ENCODE results near the gene GPR152. TPM values are rescaled to one million over a fixed set of nuclear protein-coding genes. Genes with fewer than 3 reads are reported as not detected.

GPR152 gene
- total RNA-seq, 1 experiment from 2014 or later = not detected

DNA sequence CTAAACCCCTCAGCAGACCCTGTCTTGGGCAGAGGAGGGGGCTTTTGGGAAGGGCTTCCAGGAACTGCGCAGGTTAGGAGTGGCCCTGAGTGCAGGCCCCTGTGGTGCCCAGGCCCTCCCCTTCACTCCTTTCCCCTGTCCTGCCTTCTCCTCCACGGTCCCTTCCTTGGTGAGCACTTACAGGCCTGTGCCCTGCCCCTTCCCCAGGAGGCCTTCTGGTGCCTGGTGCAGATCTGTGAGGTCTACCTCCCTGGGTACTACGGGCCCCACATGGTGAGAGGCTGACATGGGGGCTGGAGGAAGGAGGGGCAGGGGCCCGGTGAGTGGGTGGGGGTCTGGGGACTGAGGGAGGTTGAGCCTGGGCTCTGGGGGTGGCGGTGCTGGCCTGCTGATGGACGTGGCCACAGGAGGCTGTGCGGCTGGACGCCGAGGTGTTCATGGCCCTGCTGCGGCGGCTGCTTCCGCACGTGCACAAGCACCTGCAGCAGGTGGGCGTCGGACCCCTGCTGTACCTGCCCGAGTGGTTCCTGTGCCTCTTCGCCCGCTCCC is 46.0 kb downstream of the GPR152 start:
- no peaks in the 10 kb centered on the region for H3K79me1 ChIP-seq (ENCODE audit: insufficient read depth, low read depth, low read length, poor library complexity, severe bottlenecking)
- no peak overlapping the region for H3K56ac ChIP-seq (ENCODE audit: insufficient read length, low read depth, low read length)
- H3K27me3 Mint-ChIP-seq (ENCODE audit: low read depth) = peaks cover 24% of the 10 kb centered on the region
- H2BK15ac ChIP-seq (ENCODE audit: low read depth, low read length) = no peak overlapping the region
- H3K4me1 ChIP-seq (ENCODE audit: insufficient read depth, low read length) = no peaks in the 10 kb centered on the region
- H3T11ph ChIP-seq (ENCODE audit: low read length) = no peak overlapping the region
- H3K4ac ChIP-seq (ENCODE audit: low read depth, low read length) = no peak overlapping the region
- H3K27ac Mint-ChIP-seq = no peak overlapping the region
- no peak overlapping the region for H2BK20ac ChIP-seq (ENCODE audit: low read depth, low read length, poor library complexity, severe bottlenecking)
- no CpG with 5 or more reads among the region's 18 CpGs for WGBS (ENCODE audit: extremely low coverage, insufficient read length, low lambda C conversion rate)
- H3K23me2 ChIP-seq (ENCODE audit: insufficient read length, low read depth, low read length, poor library complexity, severe bottlenecking) = no peaks in the 10 kb centered on the region
- H3K9ac ChIP-seq (ENCODE audit: extremely low read depth, insufficient read length, low read length) = no peak overlapping the region
- no peak overlapping the region for H3K4me3 Mint-ChIP-seq
- TF ChIP-seq, protein P1, sequence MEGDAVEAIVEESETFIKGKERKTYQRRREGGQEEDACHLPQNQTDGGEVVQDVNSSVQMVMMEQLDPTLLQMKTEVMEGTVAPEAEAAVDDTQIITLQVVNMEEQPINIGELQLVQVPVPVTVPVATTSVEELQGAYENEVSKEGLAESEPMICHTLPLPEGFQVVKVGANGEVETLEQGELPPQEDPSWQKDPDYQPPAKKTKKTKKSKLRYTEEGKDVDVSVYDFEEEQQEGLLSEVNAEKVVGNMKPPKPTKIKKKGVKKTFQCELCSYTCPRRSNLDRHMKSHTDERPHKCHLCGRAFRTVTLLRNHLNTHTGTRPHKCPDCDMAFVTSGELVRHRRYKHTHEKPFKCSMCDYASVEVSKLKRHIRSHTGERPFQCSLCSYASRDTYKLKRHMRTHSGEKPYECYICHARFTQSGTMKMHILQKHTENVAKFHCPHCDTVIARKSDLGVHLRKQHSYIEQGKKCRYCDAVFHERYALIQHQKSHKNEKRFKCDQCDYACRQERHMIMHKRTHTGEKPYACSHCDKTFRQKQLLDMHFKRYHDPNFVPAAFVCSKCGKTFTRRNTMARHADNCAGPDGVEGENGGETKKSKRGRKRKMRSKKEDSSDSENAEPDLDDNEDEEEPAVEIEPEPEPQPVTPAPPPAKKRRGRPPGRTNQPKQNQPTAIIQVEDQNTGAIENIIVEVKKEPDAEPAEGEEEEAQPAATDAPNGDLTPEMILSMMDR (conservative IDR thresholded peaks at IDR 0.05) = no peak
- no peak overlapping the region for H3K4me2 ChIP-seq (ENCODE audit: insufficient read depth, insufficient read length, low read length)
- no peak for DNase-seq
- H4K5ac ChIP-seq (ENCODE audit: insufficient read length, low read depth, low read length) = no peak overlapping the region
- no peak overlapping the region for H3K18ac ChIP-seq (ENCODE audit: insufficient read length, low read depth, low read length)
- no peaks in the 10 kb centered on the region for H3K9me3 Mint-ChIP-seq
- H3K14ac ChIP-seq (ENCODE audit: insufficient read depth, low read length) = no peak overlapping the region
- no peak overlapping the region for H3K27ac ChIP-seq (ENCODE audit: insufficient read length, low read depth, low read length)
- no peak overlapping the region for H2AK5ac ChIP-seq (ENCODE audit: insufficient read length, low read length)
- no peaks in the 10 kb centered on the region for H3K36me3 Mint-ChIP-seq (ENCODE audit: insufficient read depth in 1 of 3, low read depth in 3 of 3)
- H4K20me1 ChIP-seq (ENCODE audit: control insufficient read depth, insufficient read depth, insufficient read length) = no peaks in the 10 kb centered on the region
- no peaks in the 10 kb centered on the region for H3K79me2 ChIP-seq (ENCODE audit: insufficient read depth, low read length)
- no peaks in the 10 kb centered on the region for H3K27me3 ChIP-seq (ENCODE audit: insufficient read depth, low read length)
- H2BK120ac ChIP-seq (ENCODE audit: low read depth, low read length, poor library complexity, severe bottlenecking) = no peak overlapping the region
- no peak overlapping the region for H2AFZ ChIP-seq (ENCODE audit: low read length)
- H4K91ac ChIP-seq (ENCODE audit: insufficient read length, low read depth, low read length) = no peak overlapping the region
- H4K8ac ChIP-seq (replicated peaks; ENCODE audit: insufficient read length, low read depth, low read length) = no peak overlapping the region
- H2BK5ac ChIP-seq (ENCODE audit: insufficient read length, low read length) = no peak overlapping the region
- H2BK12ac ChIP-seq (ENCODE audit: insufficient read length, low read depth, low read length) = no peak overlapping the region
- no peaks in the 10 kb centered on the region for H3K9me3 ChIP-seq (ENCODE audit: control insufficient read depth, low read depth, low read length)
- no peak overlapping the region for H3K23ac ChIP-seq (ENCODE audit: insufficient read length, low read depth, low read length)
- peaks cover 14 to 25% of the 10 kb centered on the region in 2 experiments for H3K4me1 Mint-ChIP-seq
